ENCODE measurements around the gene TNRC6C. TPM values are rescaled to one million over a fixed set of nuclear protein-coding genes. Genes with fewer than 3 reads are reported as not detected.

The TNRC6C gene
- total and polyA plus RNA-seq, 4 donors = 1.3 to 7.7 (median 2.9) TPM

DNA sequence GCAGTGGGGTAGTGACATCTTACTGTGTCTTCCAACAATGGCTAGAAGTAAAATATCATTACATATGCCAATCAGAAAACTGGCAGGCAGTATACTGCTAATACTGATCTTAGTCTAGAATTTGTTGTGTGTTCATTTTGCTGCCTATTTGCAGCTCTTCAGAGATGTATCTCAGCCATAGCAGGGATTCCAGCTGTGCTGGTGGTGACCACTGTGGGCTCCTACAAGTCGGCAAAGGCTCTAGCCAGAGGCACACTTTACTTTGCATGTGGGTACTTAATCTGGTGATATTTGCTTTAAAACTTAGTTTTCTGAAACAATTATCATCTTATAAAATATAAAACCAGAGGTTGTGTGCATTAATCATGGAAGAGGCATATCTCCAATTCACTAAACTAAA lies 100.1 kb downstream of the TNRC6C start:
- DNase-seq (ENCODE audit: low spot score) = no peak
- WGBS = 83% methylated on average over 1 of the region's 1 CpG

DNA sequence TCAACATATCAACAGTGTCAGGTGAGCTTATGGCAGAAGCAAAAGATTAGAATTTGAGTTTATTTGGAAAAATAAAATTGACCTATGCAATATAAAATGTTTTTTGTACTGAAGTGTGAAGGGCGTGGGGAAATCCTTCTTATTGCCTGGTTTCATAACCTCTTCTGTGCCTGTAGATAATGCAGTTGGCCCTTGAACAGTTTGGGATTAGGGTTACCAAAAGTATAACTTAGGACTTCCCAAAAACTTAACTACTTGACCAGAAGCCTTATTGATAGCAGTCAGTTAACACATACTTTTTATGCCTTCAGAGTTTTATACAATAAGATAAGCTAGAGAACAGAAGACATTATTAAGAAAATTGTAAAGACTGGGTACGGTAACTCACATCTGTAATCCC lies 104.1 kb downstream of the TNRC6C start:
- no peak overlapping the region for H3K27ac ChIP-seq (ENCODE audit: low read depth in 1 of 2, low read length in 2 of 2)
- no peaks in the 10 kb centered on the region for H3K4me1 ChIP-seq (ENCODE audit: control insufficient read depth in 4 of 4, insufficient read depth in 4 of 4, low read length in 3 of 4)
- no peaks in the 10 kb centered on the region for H3K9me3 ChIP-seq (ENCODE audit: control insufficient read depth in 4 of 4, low read length in 3 of 4)
- H3K27me3 ChIP-seq (ENCODE audit: control insufficient read depth in 4 of 4, insufficient read depth in 4 of 4, low read length in 3 of 4) = no peaks in the 10 kb centered on the region
- peaks cover 0 to 3% (median 1%) of the 10 kb centered on the region in 4 donors for H3K36me3 ChIP-seq (ENCODE audit: control insufficient read depth in 4 of 4, insufficient read depth in 3 of 4, low read depth in 1 of 4, low read length in 3 of 4)
- no peak for DNase-seq (ENCODE audit: low spot score)
- no peak overlapping the region for H3K9ac ChIP-seq (ENCODE audit: low read depth in 1 of 2, low read length in 2 of 2)
- H3K4me3 ChIP-seq (ENCODE audit: low read depth in 1 of 3, low read length in 3 of 3) = no peak overlapping the region
- WGBS = 94% methylated on average over 2 of the region's 2 CpGs
- TF ChIP-seq, protein P1, sequence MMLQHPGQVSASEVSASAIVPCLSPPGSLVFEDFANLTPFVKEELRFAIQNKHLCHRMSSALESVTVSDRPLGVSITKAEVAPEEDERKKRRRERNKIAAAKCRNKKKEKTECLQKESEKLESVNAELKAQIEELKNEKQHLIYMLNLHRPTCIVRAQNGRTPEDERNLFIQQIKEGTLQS (IDR thresholded peaks at IDR 0.05) = no peak
- TF ChIP-seq FOXA1 (IDR thresholded peaks at IDR 0.05) (no peak), HNF4A (conservative IDR thresholded peaks at IDR 0.05) (no peak), JUND (IDR thresholded peaks at IDR 0.05) (no peak), TAF1 (conservative IDR thresholded peaks at IDR 0.05) (no peak), SP1 (IDR thresholded peaks at IDR 0.05) (no peak), RAD21 (IDR thresholded peaks at IDR 0.05) (no peak)
- TF ChIP-seq, protein P2, sequence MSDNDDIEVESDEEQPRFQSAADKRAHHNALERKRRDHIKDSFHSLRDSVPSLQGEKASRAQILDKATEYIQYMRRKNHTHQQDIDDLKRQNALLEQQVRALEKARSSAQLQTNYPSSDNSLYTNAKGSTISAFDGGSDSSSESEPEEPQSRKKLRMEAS (IDR thresholded peaks at IDR 0.05) = no peak
- TF ChIP-seq, protein P3, sequence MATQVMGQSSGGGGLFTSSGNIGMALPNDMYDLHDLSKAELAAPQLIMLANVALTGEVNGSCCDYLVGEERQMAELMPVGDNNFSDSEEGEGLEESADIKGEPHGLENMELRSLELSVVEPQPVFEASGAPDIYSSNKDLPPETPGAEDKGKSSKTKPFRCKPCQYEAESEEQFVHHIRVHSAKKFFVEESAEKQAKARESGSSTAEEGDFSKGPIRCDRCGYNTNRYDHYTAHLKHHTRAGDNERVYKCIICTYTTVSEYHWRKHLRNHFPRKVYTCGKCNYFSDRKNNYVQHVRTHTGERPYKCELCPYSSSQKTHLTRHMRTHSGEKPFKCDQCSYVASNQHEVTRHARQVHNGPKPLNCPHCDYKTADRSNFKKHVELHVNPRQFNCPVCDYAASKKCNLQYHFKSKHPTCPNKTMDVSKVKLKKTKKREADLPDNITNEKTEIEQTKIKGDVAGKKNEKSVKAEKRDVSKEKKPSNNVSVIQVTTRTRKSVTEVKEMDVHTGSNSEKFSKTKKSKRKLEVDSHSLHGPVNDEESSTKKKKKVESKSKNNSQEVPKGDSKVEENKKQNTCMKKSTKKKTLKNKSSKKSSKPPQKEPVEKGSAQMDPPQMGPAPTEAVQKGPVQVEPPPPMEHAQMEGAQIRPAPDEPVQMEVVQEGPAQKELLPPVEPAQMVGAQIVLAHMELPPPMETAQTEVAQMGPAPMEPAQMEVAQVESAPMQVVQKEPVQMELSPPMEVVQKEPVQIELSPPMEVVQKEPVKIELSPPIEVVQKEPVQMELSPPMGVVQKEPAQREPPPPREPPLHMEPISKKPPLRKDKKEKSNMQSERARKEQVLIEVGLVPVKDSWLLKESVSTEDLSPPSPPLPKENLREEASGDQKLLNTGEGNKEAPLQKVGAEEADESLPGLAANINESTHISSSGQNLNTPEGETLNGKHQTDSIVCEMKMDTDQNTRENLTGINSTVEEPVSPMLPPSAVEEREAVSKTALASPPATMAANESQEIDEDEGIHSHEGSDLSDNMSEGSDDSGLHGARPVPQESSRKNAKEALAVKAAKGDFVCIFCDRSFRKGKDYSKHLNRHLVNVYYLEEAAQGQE (IDR thresholded peaks at IDR 0.05) = no peak

More for the DNA sequence above, 100.1 kb downstream of the TNRC6C start:
- Histone ChIP-seq H3K27ac (ENCODE audit: low read depth in 1 of 2, low read length in 2 of 2) (no peak overlapping the region), H3K9ac (ENCODE audit: low read depth in 1 of 2, low read length in 2 of 2) (no peak overlapping the region), H3K9me3 (ENCODE audit: control insufficient read depth in 4 of 4, low read length in 3 of 4) (no peaks in the 10 kb centered on the region), H3K27me3 (ENCODE audit: control insufficient read depth in 4 of 4, insufficient read depth in 4 of 4, low read length in 3 of 4) (no peaks in the 10 kb centered on the region), H3K36me3 (ENCODE audit: control insufficient read depth in 4 of 4, insufficient read depth in 3 of 4, low read depth in 1 of 4, low read length in 3 of 4) (peaks cover 0 to 9% (median 4%) of the 10 kb centered on the region in 4 donors), H3K4me1 (ENCODE audit: control insufficient read depth in 4 of 4, insufficient read depth in 4 of 4, low read length in 3 of 4) (no peaks in the 10 kb centered on the region), H3K4me3 (ENCODE audit: low read depth in 1 of 3, low read length in 3 of 3) (no peak overlapping the region)
- no peak for TF ChIP-seq HNF4A (conservative IDR thresholded peaks at IDR 0.05)
- no peak for TF ChIP-seq RXRA (IDR thresholded peaks at IDR 0.05)
- no peak for TF ChIP-seq JUND (IDR thresholded peaks at IDR 0.05)
- TF ChIP-seq, protein P3 (IDR thresholded peaks at IDR 0.05) = no peak
- no peak for TF ChIP-seq SP1 (IDR thresholded peaks at IDR 0.05)
- TF ChIP-seq, protein P4, sequence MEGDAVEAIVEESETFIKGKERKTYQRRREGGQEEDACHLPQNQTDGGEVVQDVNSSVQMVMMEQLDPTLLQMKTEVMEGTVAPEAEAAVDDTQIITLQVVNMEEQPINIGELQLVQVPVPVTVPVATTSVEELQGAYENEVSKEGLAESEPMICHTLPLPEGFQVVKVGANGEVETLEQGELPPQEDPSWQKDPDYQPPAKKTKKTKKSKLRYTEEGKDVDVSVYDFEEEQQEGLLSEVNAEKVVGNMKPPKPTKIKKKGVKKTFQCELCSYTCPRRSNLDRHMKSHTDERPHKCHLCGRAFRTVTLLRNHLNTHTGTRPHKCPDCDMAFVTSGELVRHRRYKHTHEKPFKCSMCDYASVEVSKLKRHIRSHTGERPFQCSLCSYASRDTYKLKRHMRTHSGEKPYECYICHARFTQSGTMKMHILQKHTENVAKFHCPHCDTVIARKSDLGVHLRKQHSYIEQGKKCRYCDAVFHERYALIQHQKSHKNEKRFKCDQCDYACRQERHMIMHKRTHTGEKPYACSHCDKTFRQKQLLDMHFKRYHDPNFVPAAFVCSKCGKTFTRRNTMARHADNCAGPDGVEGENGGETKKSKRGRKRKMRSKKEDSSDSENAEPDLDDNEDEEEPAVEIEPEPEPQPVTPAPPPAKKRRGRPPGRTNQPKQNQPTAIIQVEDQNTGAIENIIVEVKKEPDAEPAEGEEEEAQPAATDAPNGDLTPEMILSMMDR (IDR thresholded peaks at IDR 0.05; ENCODE audit: low read depth, low read length, missing input control) = no peak
- TF ChIP-seq ZBTB33 (IDR thresholded peaks at IDR 0.05) = no peak
- TF ChIP-seq RAD21 (IDR thresholded peaks at IDR 0.05) = no peak
- no peak for TF ChIP-seq YY1 (IDR thresholded peaks at IDR 0.05)
- TF ChIP-seq FOXA2 (IDR thresholded peaks at IDR 0.05) = no peak
- TF ChIP-seq TAF1 (conservative IDR thresholded peaks at IDR 0.05) = no peak
- TF ChIP-seq, protein P1 (IDR thresholded peaks at IDR 0.05) = no peak
